Measurements from ENCODE around the gene GPC5.

DNA sequence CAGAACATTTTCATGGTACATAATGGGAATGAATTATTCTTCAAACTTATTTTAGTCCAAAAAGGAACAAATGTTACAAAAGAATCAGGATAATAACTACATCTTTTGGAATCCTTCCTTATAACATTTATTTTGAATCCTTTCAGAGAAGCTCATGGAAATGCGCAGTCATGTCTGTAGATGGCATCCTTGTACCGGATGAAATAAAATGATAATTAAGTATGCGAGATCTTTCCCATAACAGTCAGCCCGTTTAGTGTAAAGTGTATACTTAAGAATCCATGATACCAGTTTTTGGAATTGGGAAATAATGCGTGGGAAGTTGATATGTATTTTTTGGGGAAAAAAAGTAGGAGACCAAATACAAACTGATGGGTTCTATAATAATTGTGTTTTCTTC lies 418.8 kb downstream of the GPC5 start:
- TF ChIP-seq, protein P1, sequence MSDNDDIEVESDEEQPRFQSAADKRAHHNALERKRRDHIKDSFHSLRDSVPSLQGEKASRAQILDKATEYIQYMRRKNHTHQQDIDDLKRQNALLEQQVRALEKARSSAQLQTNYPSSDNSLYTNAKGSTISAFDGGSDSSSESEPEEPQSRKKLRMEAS (IDR thresholded peaks at IDR 0.05), result no peak
- TF ChIP-seq, protein P2, sequence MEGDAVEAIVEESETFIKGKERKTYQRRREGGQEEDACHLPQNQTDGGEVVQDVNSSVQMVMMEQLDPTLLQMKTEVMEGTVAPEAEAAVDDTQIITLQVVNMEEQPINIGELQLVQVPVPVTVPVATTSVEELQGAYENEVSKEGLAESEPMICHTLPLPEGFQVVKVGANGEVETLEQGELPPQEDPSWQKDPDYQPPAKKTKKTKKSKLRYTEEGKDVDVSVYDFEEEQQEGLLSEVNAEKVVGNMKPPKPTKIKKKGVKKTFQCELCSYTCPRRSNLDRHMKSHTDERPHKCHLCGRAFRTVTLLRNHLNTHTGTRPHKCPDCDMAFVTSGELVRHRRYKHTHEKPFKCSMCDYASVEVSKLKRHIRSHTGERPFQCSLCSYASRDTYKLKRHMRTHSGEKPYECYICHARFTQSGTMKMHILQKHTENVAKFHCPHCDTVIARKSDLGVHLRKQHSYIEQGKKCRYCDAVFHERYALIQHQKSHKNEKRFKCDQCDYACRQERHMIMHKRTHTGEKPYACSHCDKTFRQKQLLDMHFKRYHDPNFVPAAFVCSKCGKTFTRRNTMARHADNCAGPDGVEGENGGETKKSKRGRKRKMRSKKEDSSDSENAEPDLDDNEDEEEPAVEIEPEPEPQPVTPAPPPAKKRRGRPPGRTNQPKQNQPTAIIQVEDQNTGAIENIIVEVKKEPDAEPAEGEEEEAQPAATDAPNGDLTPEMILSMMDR (IDR thresholded peaks at IDR 0.05; ENCODE audit: low read depth, low read length, missing input control), result peak; percentile 13
- TF ChIP-seq YY1 (IDR thresholded peaks at IDR 0.05) (no peak), EGR1 (IDR thresholded peaks at IDR 0.05; ENCODE audit: low read depth in 2 of 2) (no peak), TAF1 (conservative IDR thresholded peaks at IDR 0.05) (no peak), RAD21 (IDR thresholded peaks at IDR 0.05) (peak; percentile 47 to 57), GABPA (IDR thresholded peaks at IDR 0.05 in 1 of 2, conservative IDR thresholded peaks at IDR 0.05 in 1 of 2) (no peak), JUND (IDR thresholded peaks at IDR 0.05) (no peak), RXRA (IDR thresholded peaks at IDR 0.05) (no peak)
- TF ChIP-seq, protein P3, sequence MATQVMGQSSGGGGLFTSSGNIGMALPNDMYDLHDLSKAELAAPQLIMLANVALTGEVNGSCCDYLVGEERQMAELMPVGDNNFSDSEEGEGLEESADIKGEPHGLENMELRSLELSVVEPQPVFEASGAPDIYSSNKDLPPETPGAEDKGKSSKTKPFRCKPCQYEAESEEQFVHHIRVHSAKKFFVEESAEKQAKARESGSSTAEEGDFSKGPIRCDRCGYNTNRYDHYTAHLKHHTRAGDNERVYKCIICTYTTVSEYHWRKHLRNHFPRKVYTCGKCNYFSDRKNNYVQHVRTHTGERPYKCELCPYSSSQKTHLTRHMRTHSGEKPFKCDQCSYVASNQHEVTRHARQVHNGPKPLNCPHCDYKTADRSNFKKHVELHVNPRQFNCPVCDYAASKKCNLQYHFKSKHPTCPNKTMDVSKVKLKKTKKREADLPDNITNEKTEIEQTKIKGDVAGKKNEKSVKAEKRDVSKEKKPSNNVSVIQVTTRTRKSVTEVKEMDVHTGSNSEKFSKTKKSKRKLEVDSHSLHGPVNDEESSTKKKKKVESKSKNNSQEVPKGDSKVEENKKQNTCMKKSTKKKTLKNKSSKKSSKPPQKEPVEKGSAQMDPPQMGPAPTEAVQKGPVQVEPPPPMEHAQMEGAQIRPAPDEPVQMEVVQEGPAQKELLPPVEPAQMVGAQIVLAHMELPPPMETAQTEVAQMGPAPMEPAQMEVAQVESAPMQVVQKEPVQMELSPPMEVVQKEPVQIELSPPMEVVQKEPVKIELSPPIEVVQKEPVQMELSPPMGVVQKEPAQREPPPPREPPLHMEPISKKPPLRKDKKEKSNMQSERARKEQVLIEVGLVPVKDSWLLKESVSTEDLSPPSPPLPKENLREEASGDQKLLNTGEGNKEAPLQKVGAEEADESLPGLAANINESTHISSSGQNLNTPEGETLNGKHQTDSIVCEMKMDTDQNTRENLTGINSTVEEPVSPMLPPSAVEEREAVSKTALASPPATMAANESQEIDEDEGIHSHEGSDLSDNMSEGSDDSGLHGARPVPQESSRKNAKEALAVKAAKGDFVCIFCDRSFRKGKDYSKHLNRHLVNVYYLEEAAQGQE (IDR thresholded peaks at IDR 0.05), result no peak
